DOHH2 (cell line): ENCODE measurements around the gene FBXO33.

Source experiments
- CTCF ChIP-seq: fragments of 200-600 bp; sonication (generic); IDR thresholded peaks from one replicate; pipeline ENCODE4 v1.5.1; 2014; ENCODE audit warnings: antibody characterized with exemption, mild to moderate bottlenecking, low read depth, low read length; ENCODE audit not compliant: poor library complexity, severe bottlenecking
- EZH2phosphoT487 ChIP-seq: fragments of 200-600 bp; sonication (generic); IDR thresholded peaks from 2 replicates; pipeline ENCODE4 v1.6.1; 2017; ENCODE audit warnings: borderline replicate concordance, mild to moderate bottlenecking, antibody characterized with exemption, low read length, moderate library complexity, mixed read lengths

DNA sequence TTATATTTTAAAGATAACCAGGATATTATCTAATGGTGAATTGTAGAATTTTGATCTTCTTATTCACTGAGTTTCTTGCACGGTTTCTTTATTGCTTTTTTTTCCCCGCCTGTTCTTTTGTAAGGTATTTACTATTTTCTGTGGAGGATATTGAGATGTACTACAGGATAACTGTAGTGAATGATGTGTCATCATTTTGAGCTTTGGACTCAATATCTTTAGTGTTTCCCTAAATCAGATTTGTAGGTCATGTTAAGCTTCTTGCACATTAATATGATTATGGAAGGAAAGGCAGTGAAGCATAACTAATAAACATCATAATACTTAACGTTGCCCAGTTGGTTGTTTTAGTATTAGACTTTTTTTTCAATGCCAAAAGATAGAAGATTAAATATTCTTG is 81.4 kb downstream of the FBXO33 start:
- no peak for TF ChIP-seq CTCF
- TF ChIP-seq EZH2phosphoT487, result no peak
